Islet of Langerhans (tissue), 1 donor: ENCODE measurements around the gene RCOR1.

Experiments
- FAIRE-seq: peaks from one replicate; lab custom pipeline; 2011; peaks lifted over from hg19 to GRCh38; lab: Jason Lieb, UNC

RCOR1 gene

DNA sequence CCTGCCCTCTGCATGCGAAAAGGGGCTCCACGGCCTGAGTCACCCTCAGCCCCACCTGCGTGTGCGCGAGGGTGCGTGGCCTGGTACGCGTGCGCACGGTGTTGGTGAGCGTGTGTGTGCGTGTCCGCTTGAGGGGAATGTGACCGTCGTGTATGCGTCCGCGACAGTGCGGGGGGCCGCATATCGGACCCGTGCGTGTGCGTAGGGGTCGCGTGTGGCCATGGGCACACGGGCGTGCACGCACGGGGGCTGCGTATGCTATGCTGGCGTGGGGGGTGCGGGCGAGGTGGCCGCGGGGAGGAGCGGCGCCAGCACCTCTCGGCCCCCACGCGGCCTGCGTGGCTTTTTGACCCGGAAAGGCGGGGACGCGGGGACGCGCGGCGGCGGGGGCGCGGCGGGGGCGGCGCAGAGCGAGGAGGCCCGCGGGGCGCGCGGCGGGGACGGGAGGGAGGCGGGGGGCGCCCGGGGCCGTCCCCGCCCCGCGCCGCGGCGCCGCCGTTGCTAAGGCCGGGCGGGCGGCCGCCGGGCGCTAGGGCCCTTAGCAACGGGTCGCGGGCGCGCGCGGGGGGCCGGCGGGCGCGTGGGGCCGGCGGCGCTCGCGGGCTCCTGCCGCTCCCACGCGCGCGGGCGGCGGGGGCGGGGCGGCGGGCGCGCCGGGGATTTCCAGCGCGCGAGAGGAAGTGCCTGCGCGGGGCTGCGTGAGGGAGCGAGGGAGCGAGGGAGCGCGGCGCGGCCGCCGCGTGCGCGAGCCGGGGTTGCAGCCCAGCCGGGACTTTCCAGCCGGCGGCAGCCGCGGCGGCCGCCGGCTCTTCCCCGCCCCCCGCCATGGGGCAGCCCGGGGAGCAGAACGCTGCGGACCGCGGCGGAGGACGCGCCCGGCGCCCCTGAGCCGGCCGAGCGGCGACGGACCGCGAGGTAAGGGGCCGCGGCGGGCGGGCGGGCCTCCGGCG, 184.6 kb downstream of the RCOR1 start, which contains the start of gene TRAF3:
TSS of gene TRAF3 (plus strand) at position 689 of the 950 bp plus-strand sequence. CDS start 92,753 bp downstream, outside the sequence.
- FAIRE-seq, result no peak

DNA sequence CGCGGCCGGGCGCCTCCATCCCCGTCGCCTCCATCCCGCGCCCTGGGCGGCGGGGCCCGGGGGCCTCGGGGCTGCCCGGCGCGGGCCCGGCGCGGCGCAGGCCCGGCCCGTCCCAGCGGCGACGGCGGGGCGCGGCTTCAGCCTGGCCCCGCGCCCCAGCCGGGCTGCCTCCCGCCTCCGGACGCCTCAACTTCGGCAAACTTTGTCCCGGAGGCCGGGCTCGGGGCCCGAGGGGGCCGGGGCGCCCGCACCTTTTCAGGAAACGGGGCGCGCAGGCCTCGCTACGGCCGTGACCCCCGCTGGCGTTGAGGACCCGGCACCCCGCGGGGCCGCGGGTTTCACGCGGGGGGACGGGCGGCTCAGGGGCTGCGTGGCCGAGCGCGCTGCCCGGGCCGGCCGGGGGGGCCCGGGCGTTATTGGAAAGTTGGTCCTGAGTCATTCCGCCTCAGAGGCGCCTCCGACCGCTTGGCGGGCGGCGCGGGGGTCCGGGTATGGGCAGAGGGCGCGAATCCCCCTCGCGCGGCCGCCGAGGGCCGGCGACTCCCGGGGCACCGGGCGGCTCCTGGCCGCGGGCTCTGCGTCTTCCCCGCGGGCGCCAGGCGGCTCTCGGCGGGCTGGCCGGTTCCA, 185.4 kb downstream of the RCOR1 start:
- FAIRE-seq, result no peak

- FAIRE-seq, result no peak
Measured at GRCh38 chr14:102778338-102779083, 186.1 kb downstream of the RCOR1 start.

- no peak for FAIRE-seq
Measured at GRCh38 chr14:102779084-102779462, 186.6 kb downstream of the RCOR1 start.

DNA sequence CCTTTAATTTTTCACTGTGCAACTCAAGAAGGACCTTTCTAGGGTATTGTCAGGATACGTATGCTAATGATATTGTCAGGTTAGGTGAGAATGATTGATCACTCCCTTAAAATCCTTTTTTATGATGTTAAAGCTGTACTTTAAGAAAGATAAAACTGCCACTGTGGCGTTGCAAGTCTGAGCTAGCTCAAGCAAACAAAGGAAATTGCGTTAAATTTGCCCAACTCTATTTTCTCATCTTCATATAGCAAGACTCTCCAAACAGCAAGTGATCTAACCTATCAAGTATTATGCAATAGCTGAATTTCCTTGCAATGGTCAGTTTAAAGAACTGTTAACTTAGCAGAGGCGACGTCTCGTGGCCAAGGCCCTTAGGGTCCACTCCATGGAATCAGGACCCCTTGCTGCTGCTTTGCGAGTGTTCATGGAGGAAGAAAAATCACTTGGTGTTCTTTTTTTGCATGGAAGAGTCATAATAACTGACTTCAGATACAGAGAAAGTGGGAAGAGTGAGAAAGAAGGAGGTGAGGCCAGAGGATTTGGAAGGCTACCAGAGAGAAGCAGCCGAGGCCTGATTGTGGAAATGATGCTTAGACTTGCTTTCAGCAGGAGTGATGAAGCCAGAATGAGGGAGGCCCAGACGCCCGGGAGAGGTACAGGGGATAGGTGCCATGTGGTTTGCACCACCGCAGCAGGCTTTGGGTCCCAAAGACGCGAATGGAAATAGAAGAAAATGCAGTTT, 187.3 kb downstream of the RCOR1 start:
- no peak for FAIRE-seq
